Right atrium auricular region (tissue), 2 donors: ENCODE measurements around the gene IFNK. TPM values are rescaled to one million over a fixed set of nuclear protein-coding genes. Genes with fewer than 3 reads are reported as not detected.

Experiments
- DNase-seq: peaks from one replicate; pipeline ENCODE4 v3.0.0-alpha.2; 2019; ENCODE audit warnings: low spot score
- H3K27ac ChIP-seq, 2 donors: fragments of 200-600 bp; sonication (generic); 1 replicate in 1 of 2; 2 replicates in 1 of 2; pipeline ENCODE4 v1.5.1; 2016 to 2019
- H3K27me3 ChIP-seq, 2 donors: fragments of 200-600 bp; sonication (generic); one replicate each; pipeline versions ENCODE4 v1.5.1 to v1.6.0; 2017 to 2019
- H3K36me3 ChIP-seq: fragments of 200-600 bp; sonication (generic); one replicate; pipeline ENCODE4 v1.5.1; 2016
- H3K4me1 ChIP-seq, 2 donors: fragments of 200-600 bp; sonication (generic); one replicate each; pipeline versions ENCODE4 v1.5.1 to v1.6.0; 2017 to 2019
- H3K4me3 ChIP-seq, 2 donors: fragments of 200-600 bp; sonication (generic); 1 replicate in 1 of 2; 2 replicates in 1 of 2; pipeline ENCODE4 v1.5.1; 2017 to 2019; ENCODE audit warnings: mild to moderate bottlenecking in 1 of 2, moderate library complexity in 1 of 2
- H3K9me3 ChIP-seq, 2 donors: fragments of 200-600 bp; sonication (generic); one replicate each; pipeline ENCODE4 v1.5.1; 2019
- CTCF ChIP-seq, 2 donors: fragments of 200-600 bp; sonication (generic); IDR thresholded peaks; one replicate each; pipeline ENCODE4 v1.5.1; 2019; ENCODE audit warnings: antibody characterized with exemption in 2 of 2
- total RNA-seq, 2 donors: library from RNA; depleted of rRNA; stranded (reverse); fragments of >200 nt; gene quantifications; one replicate each; pipeline ENCODE4 v1.1.0, GENCODE V29; 2016

IFNK gene
- total RNA-seq, 2 donors from 2014 or later = not detected

DNA sequence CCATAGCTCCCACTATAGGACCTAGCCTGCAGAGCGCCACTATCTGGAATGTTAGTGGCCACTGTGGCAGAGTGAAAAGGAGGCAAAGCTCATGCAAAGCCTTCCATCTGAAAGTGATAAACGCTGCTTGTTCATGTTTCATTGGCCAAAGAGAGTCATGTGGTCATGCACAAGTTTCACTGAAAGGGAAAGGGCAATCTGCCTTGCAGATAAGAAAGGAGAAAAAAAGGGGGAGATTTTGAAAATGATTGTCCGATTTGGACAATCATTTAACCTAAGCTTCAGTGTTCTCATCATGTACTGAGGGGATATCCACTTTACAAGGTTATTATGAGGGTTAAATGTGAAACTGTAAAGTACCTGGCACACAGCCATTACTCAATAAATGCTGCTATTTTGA, 14.6 kb downstream of the IFNK start:
- Histone ChIP-seq H3K27me3 (no peaks in the 10 kb centered on the region), H3K4me1 (peaks cover 0 to 20% of the 10 kb centered on the region in 2 donors), H3K4me3 (no peak overlapping the region), H3K27ac (no peak overlapping the region), H3K9me3 (no peaks in the 10 kb centered on the region), H3K36me3 (no peaks in the 10 kb centered on the region)
- TF ChIP-seq CTCF (IDR thresholded peaks at IDR 0.05) = no peak
- DNase-seq = no peak

GRCh38 chr9:27539479-27540441, 15.7 kb downstream of the IFNK start:
- Histone ChIP-seq H3K4me3 (no peak overlapping the region), H3K4me1 (peaks cover 0 to 20% of the 10 kb centered on the region in 2 donors), H3K36me3 (no peaks in the 10 kb centered on the region), H3K9me3 (no peaks in the 10 kb centered on the region), H3K27ac (peak overlapping the region; percentile 57 to 80), H3K27me3 (no peaks in the 10 kb centered on the region)
- peak; percentile 68 for DNase-seq
- TF ChIP-seq CTCF (IDR thresholded peaks at IDR 0.05) = no peak

- peak overlapping the region; percentile 54 to 80 for H3K27ac ChIP-seq
- H3K4me1 ChIP-seq = peaks cover 0 to 20% of the 10 kb centered on the region in 2 donors
- DNase-seq = no peak
- no peak overlapping the region for H3K4me3 ChIP-seq
- TF ChIP-seq CTCF (IDR thresholded peaks at IDR 0.05) = no peak
- no peaks in the 10 kb centered on the region for H3K9me3 ChIP-seq
- H3K36me3 ChIP-seq = no peaks in the 10 kb centered on the region
- H3K27me3 ChIP-seq = no peaks in the 10 kb centered on the region
Measured at GRCh38 chr9:27540502-27540901, 16.4 kb downstream of the IFNK start.

- Histone ChIP-seq H3K27ac (no peak overlapping the region), H3K4me1 (peaks cover 0 to 20% of the 10 kb centered on the region in 2 donors), H3K4me3 (no peak overlapping the region), H3K9me3 (no peaks in the 10 kb centered on the region), H3K36me3 (no peaks in the 10 kb centered on the region), H3K27me3 (no peaks in the 10 kb centered on the region)
- no peak for TF ChIP-seq CTCF (IDR thresholded peaks at IDR 0.05)
- DNase-seq = no peak
Measured at GRCh38 chr9:27541740-27542139, 17.6 kb downstream of the IFNK start.

DNA sequence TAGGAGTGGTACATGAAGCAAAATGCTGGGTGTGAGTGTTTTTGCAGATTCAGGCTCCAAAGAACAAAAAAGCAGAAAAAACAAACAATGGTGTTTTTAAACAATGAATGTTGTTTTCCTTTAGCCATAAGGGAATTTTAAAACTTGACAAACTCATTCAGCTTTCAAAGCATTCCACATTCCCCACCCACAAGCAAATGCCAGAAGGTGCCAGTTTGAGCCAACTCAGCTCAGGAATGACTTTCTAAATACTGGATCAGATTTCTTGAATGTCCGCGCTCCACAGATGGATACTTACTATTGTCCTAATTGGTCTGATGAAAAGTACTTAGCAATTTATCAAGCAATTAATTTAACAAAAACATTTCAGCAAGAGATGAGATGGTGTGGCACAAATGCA, 18.4 kb downstream of the IFNK start:
- H3K27ac ChIP-seq = no peak overlapping the region
- H3K4me1 ChIP-seq = peaks cover 0 to 24% of the 10 kb centered on the region in 2 donors

More for the DNA sequence above, 18.4 kb downstream of the IFNK start:
- no peaks in the 10 kb centered on the region for H3K36me3 ChIP-seq
- DNase-seq = no peak
- H3K9me3 ChIP-seq = no peaks in the 10 kb centered on the region
- no peak for TF ChIP-seq CTCF (IDR thresholded peaks at IDR 0.05)
- no peak overlapping the region for H3K4me3 ChIP-seq
- H3K27me3 ChIP-seq = no peaks in the 10 kb centered on the region
